ENCODE data around the gene ZNF710.

ZNF710 gene

DNA sequence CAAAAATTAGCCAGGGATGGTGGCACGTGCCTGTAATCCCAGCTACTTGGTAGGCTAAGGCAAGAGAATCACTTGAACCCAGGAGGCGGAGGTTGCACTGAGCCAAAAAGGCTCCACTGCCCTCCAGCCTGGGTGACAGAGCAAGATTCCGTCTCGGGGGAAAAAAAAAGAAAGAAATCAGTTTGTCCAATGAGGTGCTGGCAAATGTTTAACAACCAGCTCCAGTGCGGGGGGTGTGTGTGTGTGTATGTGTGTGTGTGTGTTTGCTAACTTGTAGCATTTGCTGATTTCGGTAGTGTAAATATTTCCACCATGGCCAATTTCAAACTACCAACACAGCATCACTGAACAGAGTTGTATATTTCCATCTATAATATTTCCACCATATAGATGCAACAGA is 124.9 kb downstream of the ZNF710 start:
- Mint-ChIP-seq H3K4me3 (no peak overlapping the region), H3K4me1 (peaks cover 9 to 22% of the 10 kb centered on the region in 2 donors)

GRCh38 chr15:90126596-90127435 is 125.7 kb downstream of the ZNF710 start:
- H3K9me3 Mint-ChIP-seq, result no peaks in the 10 kb centered on the region
- no peak for DNase-seq
- H3K4me3 Mint-ChIP-seq, result no peak overlapping the region
- H3K27me3 Mint-ChIP-seq, result peaks cover 9 to 14% of the 10 kb centered on the region in 2 donors
- ATAC-seq (replicated peaks), result no peak
- H3K36me3 Mint-ChIP-seq, result peaks cover 0 to 2% of the 10 kb centered on the region in 2 donors
- peaks cover 13 to 29% of the 10 kb centered on the region in 2 donors for H3K4me1 Mint-ChIP-seq
- no peak overlapping the region for H3K27ac Mint-ChIP-seq

More for the DNA sequence above, 124.9 kb downstream of the ZNF710 start:
- DNase-seq (no peak), ATAC-seq (replicated peaks) (no peak)
- Mint-ChIP-seq H3K27ac (no peak overlapping the region), H3K27me3 (peaks cover 9 to 14% of the 10 kb centered on the region in 2 donors), H3K36me3 (peaks cover 0 to 2% of the 10 kb centered on the region in 2 donors), H3K9me3 (no peaks in the 10 kb centered on the region)

DNA sequence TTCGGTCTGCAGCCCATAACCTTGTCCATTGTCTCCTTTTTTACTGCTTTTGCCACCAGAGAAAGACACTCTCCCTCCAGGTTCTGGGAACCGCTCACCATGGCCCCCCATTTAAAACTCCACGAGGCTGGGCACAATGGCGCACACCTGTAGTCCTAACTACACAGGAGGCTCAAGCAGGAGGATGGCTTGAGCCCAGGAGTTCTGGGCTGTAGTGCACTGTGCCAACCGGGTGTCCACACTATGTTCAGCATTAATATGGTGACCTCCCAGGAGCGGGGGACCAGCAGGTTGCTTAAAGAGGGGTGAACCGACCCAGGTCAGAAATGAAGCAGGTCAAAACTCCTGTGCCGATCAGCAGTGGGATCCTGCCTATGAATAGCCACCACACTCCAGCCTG is 129.2 kb downstream of the ZNF710 start:
- Mint-ChIP-seq H3K36me3 (peaks cover 0 to 2% of the 10 kb centered on the region in 2 donors), H3K4me1 (peaks cover 19 to 33% of the 10 kb centered on the region in 2 donors), H3K4me3 (no peak overlapping the region), H3K27ac (no peak overlapping the region), H3K9me3 (no peaks in the 10 kb centered on the region), H3K27me3 (peaks cover 14 to 22% of the 10 kb centered on the region in 2 donors)
- DNase-seq (no peak), ATAC-seq (replicated peaks) (no peak)
